ENCODE results near the gene RPH3AL. TPM values are rescaled to one million over a fixed set of nuclear protein-coding genes. Genes with fewer than 3 reads are reported as not detected.
"Not testable (repeated sequence)": the region's sequence is repeated elsewhere in the genome, so short reads cannot be mapped to it uniquely, and the experiment has no call there.

The RPH3AL gene
- polyA plus RNA-seq, 4 donors, result 13.1 to 27.4 (median 18.7) TPM

GRCh38 chr17:285751-286422, 66.7 kb downstream of the RPH3AL start:
- DNase-seq (ENCODE audit: low read depth in 4 of 4, low spot score in 3 of 4), result no peak

DNA sequence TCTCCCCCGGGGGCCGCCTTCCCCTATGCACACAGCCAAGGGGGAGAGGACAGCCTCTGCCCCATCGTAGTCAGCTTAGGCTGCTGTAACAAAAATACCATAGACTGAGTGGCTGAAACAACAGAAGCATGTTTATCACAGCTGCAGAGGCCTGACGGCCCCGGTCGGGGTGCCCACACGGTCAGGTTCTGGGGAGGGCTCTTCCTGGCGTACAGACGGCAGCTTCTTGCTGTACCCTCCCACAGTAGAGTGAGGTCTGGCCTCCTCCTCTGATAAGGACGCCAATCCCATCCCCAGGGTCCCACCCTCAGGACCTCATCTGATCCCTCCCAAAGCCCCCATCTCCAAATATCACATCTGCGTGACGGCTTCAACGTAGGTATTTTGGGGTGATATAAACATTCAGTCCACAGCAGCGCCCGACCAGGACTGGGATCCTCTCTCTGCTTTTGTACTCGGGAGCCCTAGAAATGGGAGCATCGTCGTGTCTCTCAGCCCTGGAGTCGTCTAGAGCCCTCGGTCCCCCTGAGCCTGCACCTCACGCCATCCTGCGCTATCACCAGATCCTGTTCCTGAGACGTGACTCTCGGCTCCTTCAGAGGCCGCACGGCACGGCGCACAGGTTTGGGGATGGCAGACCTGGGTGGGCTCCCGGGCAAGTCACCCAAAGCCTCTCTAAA, 67.8 kb downstream of the RPH3AL start:
- no peak for DNase-seq (ENCODE audit: low read depth in 4 of 4, low spot score in 3 of 4)

GRCh38 chr17:283911-284675, 68.5 kb downstream of the RPH3AL start:
- no peak for DNase-seq (ENCODE audit: low read depth in 4 of 4, low spot score in 3 of 4)

DNA sequence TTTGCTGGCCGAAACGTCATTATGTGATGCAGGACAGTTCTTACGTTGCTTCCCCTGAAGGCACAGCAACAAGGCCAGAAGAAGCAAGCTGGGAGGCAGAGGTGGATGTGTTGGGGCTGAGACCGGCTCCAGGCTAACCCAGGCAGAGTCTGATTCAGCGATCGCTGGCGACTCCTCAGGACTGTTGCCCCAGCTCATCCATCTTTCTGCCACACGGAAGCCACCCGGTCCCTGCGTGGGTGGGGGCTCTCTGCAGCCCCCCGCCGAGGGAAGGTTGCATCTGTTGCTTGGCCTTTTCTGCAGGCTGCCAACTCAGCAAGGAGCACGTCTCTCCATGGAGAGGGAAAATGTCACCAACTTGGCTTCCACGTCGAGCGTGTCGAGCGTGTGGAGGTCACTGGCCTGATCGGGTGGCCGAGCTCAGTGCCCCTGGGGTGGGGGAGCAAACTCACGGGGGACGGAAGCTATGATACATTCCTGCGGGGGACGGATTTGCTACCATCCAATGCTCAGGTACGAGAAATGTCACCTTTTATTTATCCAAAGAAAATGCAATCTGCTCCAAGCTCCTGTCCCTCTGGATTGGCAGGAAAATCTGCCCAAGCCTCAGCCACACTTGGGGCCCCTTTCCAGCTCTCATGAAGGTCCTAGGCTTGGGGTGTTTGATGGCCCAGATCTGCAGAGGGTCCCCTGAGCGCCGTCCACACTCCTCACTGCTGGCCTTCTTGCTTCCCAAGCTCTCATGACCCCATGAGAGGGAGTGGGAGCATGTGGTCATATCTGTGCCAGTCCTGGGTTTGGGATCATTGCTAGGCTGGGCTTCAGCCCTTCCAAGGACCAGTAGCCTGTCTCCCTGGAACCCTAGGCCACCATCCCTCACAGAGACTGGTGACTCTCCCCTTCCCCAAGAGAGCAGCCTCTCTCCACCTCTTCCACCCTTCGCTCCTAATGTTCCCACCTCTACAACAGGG, 69.4 kb downstream of the RPH3AL start:
- no peak for DNase-seq (ENCODE audit: low read depth in 4 of 4, low spot score in 3 of 4)

- no peak for DNase-seq (ENCODE audit: low read depth in 4 of 4, low spot score in 3 of 4)
Observed at GRCh38 chr17:282000-282911, 70.4 kb downstream of the RPH3AL start.

DNA sequence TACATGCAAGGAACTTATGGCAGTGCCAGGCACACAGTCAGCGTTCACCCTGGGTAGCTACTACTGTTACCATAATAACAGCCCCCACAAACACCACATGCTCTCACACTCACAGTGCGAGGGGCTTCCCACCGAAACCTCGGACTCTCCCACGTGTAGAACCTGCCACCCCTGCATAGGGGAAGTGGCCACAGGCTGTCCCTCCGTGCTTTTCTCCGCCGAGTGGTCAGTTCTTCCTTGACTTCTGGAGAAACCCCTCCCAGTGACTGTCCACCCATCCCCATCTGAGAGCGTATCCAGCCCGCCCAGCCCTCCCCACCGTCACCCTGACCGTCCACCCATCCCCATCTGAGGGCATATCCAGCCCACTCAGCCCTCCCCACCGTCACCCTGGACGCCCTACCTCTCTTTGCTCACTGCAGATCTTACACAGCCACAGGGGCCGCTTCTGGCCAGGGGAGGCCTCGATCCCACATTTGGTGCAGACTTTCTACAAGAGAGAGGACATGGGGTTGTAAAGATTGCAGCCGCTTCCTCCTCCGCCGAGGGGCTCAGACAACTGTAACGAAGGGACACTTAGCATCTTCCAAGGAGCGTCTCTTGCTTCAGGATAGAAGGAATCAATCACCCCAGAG, 71.1 kb downstream of the RPH3AL start:
- no peak for DNase-seq (ENCODE audit: low read depth in 4 of 4, low spot score in 3 of 4)

GRCh38 chr17:280901-281300, 71.7 kb downstream of the RPH3AL start:
- DNase-seq (ENCODE audit: low read depth in 4 of 4, low spot score in 3 of 4), result no peak

- DNase-seq (ENCODE audit: low read depth in 4 of 4, low spot score in 3 of 4), result no peak
Observed at GRCh38 chr17:280216-280615, 72.4 kb downstream of the RPH3AL start.

- DNase-seq (ENCODE audit: low read depth in 4 of 4, low spot score in 3 of 4), result no peak
Observed at GRCh38 chr17:279776-280175, 72.8 kb downstream of the RPH3AL start.

- no peak for DNase-seq (ENCODE audit: low read depth in 4 of 4, low spot score in 3 of 4)
Observed at GRCh38 chr17:279331-279730, 73.3 kb downstream of the RPH3AL start.

- DNase-seq (ENCODE audit: low read depth in 4 of 4, low spot score in 3 of 4), result no peak
Observed at GRCh38 chr17:278676-279059, 73.9 kb downstream of the RPH3AL start.

GRCh38 chr17:278055-278675, 74.4 kb downstream of the RPH3AL start:
- DNase-seq (ENCODE audit: low read depth in 4 of 4, low spot score in 3 of 4), result no peak

DNA sequence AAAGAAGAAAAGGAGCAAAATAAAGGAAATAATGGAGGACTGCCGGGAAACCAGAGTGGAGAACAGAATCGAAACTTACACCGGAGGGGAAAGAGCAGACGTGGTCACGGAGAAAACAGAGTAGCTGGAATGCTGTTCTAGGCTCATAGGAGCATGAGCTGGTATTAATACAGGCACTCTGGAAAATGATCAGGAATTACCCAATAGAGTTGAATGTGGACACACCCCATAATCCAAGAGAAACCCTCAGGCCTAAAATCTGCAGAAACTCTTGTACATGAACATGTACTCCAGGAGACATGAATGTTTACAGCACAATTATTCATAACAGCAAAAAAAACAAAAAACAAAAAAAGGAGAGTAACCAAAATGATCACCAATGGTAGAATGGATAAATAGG, 77.7 kb downstream of the RPH3AL start:
- no peak for DNase-seq (ENCODE audit: low read depth in 4 of 4, low spot score in 3 of 4)

DNA sequence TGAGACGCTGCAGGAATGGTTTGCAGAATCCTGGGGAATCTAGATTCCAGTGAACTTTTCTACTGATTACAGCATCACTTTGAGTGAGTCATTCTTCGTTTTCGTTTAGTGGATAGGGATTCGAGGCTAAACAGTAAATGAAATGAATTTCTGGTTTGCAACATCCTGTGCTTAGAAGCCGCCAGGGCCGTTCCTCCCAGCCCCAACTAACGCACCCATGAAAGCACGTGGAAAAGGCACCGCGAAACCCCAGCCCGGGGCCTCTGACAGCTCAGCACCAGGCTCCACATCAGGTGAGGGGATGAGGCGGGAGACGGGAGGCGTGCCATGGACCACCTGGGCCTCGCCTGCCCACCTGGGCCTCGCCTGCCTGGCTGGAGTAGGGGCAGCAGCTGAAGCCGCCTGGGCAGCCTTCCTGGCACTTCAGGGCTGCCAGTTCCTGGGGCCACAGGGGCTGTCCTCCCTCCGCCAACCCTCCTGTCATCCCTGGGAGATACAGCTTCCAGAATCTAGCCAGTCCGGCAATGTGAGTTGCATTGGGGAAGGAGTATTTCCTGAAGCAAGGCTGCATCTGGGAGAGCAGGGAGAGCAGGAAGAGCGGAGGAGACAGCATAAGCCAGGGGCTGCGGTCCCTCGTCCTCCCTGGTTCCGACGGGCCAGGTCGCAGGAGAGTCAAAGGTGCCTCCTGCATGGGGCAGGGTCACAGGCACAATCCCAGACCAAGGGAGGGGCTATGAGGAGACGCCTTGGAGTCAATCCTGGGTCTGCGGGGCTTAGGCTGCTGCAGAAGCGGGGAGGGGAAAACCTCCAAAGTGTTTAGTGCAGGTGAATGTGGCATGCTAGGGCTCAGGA, 78.4 kb downstream of the RPH3AL start:
- DNase-seq (ENCODE audit: low read depth in 4 of 4, low spot score in 3 of 4), result no peak

DNA sequence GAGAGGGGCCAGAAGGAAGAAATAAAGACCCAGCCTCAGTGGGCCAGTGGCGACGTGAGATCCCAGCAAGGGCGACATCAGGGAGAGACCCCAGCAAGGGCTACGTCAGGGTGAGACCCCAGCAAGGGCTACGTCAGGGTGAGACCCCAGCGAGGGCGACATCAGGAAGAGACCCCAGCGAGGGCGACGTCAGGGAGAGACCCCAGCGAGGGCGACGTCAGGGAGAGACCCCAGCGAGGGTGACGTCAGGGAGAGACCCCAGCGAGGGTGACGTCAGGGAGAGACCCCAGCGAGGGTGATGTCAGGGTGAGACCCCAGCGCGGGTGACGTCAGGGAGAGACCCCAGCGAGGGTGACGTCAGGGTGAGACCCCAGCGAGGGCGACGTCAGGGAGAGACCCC, 79.8 kb downstream of the RPH3AL start:
- not testable (repeated sequence) for DNase-seq (ENCODE audit: low read depth in 4 of 4, low spot score in 3 of 4)

GRCh38 chr17:271928-272623, 80.5 kb downstream of the RPH3AL start:
- not testable (repeated sequence) for DNase-seq (ENCODE audit: low read depth in 4 of 4, low spot score in 3 of 4)

Measured in right renal pelvis (tissue), 4 donors.